ENCODE data around the gene PTGFRN. TPM values are rescaled to one million over a fixed set of nuclear protein-coding genes. Genes with fewer than 3 reads are reported as not detected.
"Not testable (repeated sequence)": the region's sequence is repeated elsewhere in the genome, so short reads cannot be mapped to it uniquely, and the experiment has no call there.

The PTGFRN gene
- total RNA-seq, 1 donor = 40.2 TPM

- no peak for DNase-seq (ENCODE audit: insufficient read length, low spot score, missing footprints)
Observed at GRCh38 chr1:116933606-116934515, 24.1 kb downstream of the PTGFRN start.

GRCh38 chr1:116934586-116935207 lies 25.0 kb downstream of the PTGFRN start:
- H3K4me3 ChIP-seq (ENCODE audit: insufficient read depth, low read length) = no peak overlapping the region
- no peak overlapping the region for H2AFZ ChIP-seq (ENCODE audit: low read length)
- H3K4me1 ChIP-seq (ENCODE audit: insufficient read depth, low read length) = peaks cover 3% of the 10 kb centered on the region
- H3K27me3 ChIP-seq (ENCODE audit: insufficient read depth, low read length) = no peaks in the 10 kb centered on the region
- DNase-seq (ENCODE audit: insufficient read length, low spot score, missing footprints) = no peak
- H3K36me3 ChIP-seq (ENCODE audit: insufficient read depth, low read length) = no peaks in the 10 kb centered on the region
- peak; percentile 31 for TF ChIP-seq CTCF (IDR thresholded peaks at IDR 0.05; ENCODE audit: extremely low read depth, low read depth, low read length)
- no peaks in the 10 kb centered on the region for H4K20me1 ChIP-seq (ENCODE audit: insufficient read depth, low read length)
- H3K27ac ChIP-seq (ENCODE audit: low read depth, low read length) = no peak overlapping the region
- H3K4me2 ChIP-seq (ENCODE audit: insufficient read depth, low read length) = no peak overlapping the region
- no peaks in the 10 kb centered on the region for H3K79me2 ChIP-seq (ENCODE audit: insufficient read depth, low read length)
- H3K9me3 ChIP-seq (ENCODE audit: low read depth, low read length) = no peaks in the 10 kb centered on the region

More at GRCh38 chr1:116933606-116934515, 24.1 kb downstream of the PTGFRN start:
- peaks cover 3% of the 10 kb centered on the region for H3K4me1 ChIP-seq (ENCODE audit: insufficient read depth, low read length)
- no peak overlapping the region for H2AFZ ChIP-seq (ENCODE audit: low read length)
- no peaks in the 10 kb centered on the region for H3K79me2 ChIP-seq (ENCODE audit: insufficient read depth, low read length)
- H3K4me2 ChIP-seq (ENCODE audit: insufficient read depth, low read length) = no peak overlapping the region
- H3K4me3 ChIP-seq (ENCODE audit: insufficient read depth, low read length) = no peak overlapping the region
- no peaks in the 10 kb centered on the region for H3K27me3 ChIP-seq (ENCODE audit: insufficient read depth, low read length)
- no peak for TF ChIP-seq CTCF (IDR thresholded peaks at IDR 0.05; ENCODE audit: extremely low read depth, low read depth, low read length)
- H4K20me1 ChIP-seq (ENCODE audit: insufficient read depth, low read length) = no peaks in the 10 kb centered on the region
- H3K9me3 ChIP-seq (ENCODE audit: low read depth, low read length) = no peaks in the 10 kb centered on the region
- H3K27ac ChIP-seq (ENCODE audit: low read depth, low read length) = no peak overlapping the region
- H3K36me3 ChIP-seq (ENCODE audit: insufficient read depth, low read length) = no peaks in the 10 kb centered on the region

- no peak for TF ChIP-seq CTCF (IDR thresholded peaks at IDR 0.05; ENCODE audit: extremely low read depth, low read depth, low read length)
- H3K4me1 ChIP-seq (ENCODE audit: insufficient read depth, low read length) = no peaks in the 10 kb centered on the region
- no peaks in the 10 kb centered on the region for H4K20me1 ChIP-seq (ENCODE audit: insufficient read depth, low read length)
- no peaks in the 10 kb centered on the region for H3K36me3 ChIP-seq (ENCODE audit: insufficient read depth, low read length)
- no peaks in the 10 kb centered on the region for H3K27me3 ChIP-seq (ENCODE audit: insufficient read depth, low read length)
- no peak overlapping the region for H3K4me2 ChIP-seq (ENCODE audit: insufficient read depth, low read length)
- no peak overlapping the region for H3K4me3 ChIP-seq (ENCODE audit: insufficient read depth, low read length)
- DNase-seq (ENCODE audit: insufficient read length, low spot score, missing footprints) = no peak
- no peaks in the 10 kb centered on the region for H3K79me2 ChIP-seq (ENCODE audit: insufficient read depth, low read length)
- no peak overlapping the region for H3K27ac ChIP-seq (ENCODE audit: low read depth, low read length)
- H2AFZ ChIP-seq (ENCODE audit: low read length) = no peak overlapping the region
- no peaks in the 10 kb centered on the region for H3K9me3 ChIP-seq (ENCODE audit: low read depth, low read length)
Observed at GRCh38 chr1:116938216-116938615, 28.5 kb downstream of the PTGFRN start.

GRCh38 chr1:116939780-116940543 lies 30.2 kb downstream of the PTGFRN start:
- not testable (repeated sequence) for H2AFZ ChIP-seq (ENCODE audit: low read length); H4K20me1 ChIP-seq (ENCODE audit: insufficient read depth, low read length); H3K27ac ChIP-seq (ENCODE audit: low read depth, low read length); H3K9me3 ChIP-seq (ENCODE audit: low read depth, low read length); H3K4me2 ChIP-seq (ENCODE audit: insufficient read depth, low read length); H3K4me1 ChIP-seq (ENCODE audit: insufficient read depth, low read length); H3K4me3 ChIP-seq (ENCODE audit: insufficient read depth, low read length); H3K36me3 ChIP-seq (ENCODE audit: insufficient read depth, low read length); H3K27me3 ChIP-seq (ENCODE audit: insufficient read depth, low read length); H3K79me2 ChIP-seq (ENCODE audit: insufficient read depth, low read length); DNase-seq (ENCODE audit: insufficient read length, low spot score, missing footprints)

All from osteoblast (primary cell).